Thoracic aorta (tissue), 2 donors: ENCODE data around the gene MAP7D3. TPM values are rescaled to one million over a fixed set of nuclear protein-coding genes. Genes with fewer than 3 reads are reported as not detected.
A peak's percentile ranks its signal among the peaks of the same experiment; 100 is the strongest.

Source experiments
- ATAC-seq: fragments of 150-250 bp; one replicate; pipeline ENCODE4 v1.8.0; 2017; ENCODE audit warnings: low read depth; ENCODE audit not compliant: insufficient number of reproducible peaks, low FRiP score
- DNase-seq: peaks from one replicate; pipeline ENCODE4 v3.0.0-alpha.2; 2020; ENCODE audit warnings: low spot score
- H3K27ac ChIP-seq, 2 donors: fragments of 200-600 bp; sonication (generic); 1 replicate in 1 of 2; 2 replicates in 1 of 2; pipeline ENCODE4 v1.5.1; 2016; ENCODE audit warnings: mild to moderate bottlenecking in 2 of 2, moderate library complexity in 2 of 2
- H3K27me3 ChIP-seq: fragments of 200-600 bp; sonication (generic); replicated peaks from 2 replicates; pipeline ENCODE4 v1.6.0; 2016; ENCODE audit warnings: mild to moderate bottlenecking; ENCODE audit not compliant: insufficient read depth
- H3K36me3 ChIP-seq: fragments of 200-600 bp; sonication (generic); one replicate; pipeline ENCODE4 v1.5.1; 2016
- H3K4me1 ChIP-seq, 2 donors: fragments of 200-600 bp; sonication (generic); 1 replicate in 1 of 2; 2 replicates in 1 of 2; pipeline versions ENCODE4 v1.5.1 to v1.6.0; 2016; ENCODE audit warnings: low read depth in 2 of 2, mild to moderate bottlenecking in 1 of 2; ENCODE audit not compliant: control insufficient read depth in 1 of 2
- H3K4me3 ChIP-seq: fragments of 200-600 bp; sonication (generic); 2 replicates; pipeline ENCODE4 v1.5.1; 2016; ENCODE audit warnings: mild to moderate bottlenecking
- H3K9me3 ChIP-seq: fragments of 200-600 bp; sonication (generic); 2 replicates; pipeline ENCODE4 v1.5.1; 2016
- total RNA-seq, 2 donors: library from RNA; depleted of rRNA; stranded (reverse); fragments of >200 nt; gene quantifications; one replicate each; pipeline versions ENCODE4 v1.1.0 to v1.2.3, GENCODE V29; 2016
- TF ChIP-seq, protein P1 (sequence below): fragments of 200-600 bp; sonication (generic); IDR thresholded peaks from one replicate; pipeline ENCODE4 v1.5.1; 2019; ENCODE audit warnings: antibody characterized with exemption

MAP7D3 gene
- total RNA-seq, 2 donors from 2014 or later, result 41.6 to 44.5 TPM

DNA sequence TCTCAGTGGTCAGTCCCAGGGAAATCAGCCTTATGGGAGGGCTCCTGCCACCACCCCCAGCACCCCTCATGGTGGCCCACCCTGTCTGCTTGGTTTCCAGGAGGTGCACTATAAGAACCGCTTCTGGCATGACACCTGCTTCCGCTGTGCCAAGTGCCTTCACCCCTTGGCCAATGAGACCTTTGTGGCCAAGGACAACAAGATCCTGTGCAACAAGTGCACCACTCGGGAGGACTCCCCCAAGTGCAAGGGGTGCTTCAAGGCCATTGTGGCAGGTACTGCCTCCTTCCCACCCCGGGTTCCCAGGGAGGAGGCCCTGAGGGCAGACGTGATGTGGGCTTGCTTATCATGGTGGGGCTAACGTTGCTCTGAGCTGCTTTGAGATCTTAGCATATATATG lies 44.3 kb downstream of the MAP7D3 start:
- DNase-seq (no peak), ATAC-seq (no peak)
- Histone ChIP-seq H3K36me3 (peaks cover 22% of the 10 kb centered on the region), H3K27me3 (no peaks in the 10 kb centered on the region), H3K9me3 (no peaks in the 10 kb centered on the region), H3K4me1 (peaks cover 23 to 73% of the 10 kb centered on the region in 2 donors), H3K27ac (peak overlapping the region; percentile 79 to 82), H3K4me3 (peak overlapping the region; percentile 46)
- TF ChIP-seq, protein P1, sequence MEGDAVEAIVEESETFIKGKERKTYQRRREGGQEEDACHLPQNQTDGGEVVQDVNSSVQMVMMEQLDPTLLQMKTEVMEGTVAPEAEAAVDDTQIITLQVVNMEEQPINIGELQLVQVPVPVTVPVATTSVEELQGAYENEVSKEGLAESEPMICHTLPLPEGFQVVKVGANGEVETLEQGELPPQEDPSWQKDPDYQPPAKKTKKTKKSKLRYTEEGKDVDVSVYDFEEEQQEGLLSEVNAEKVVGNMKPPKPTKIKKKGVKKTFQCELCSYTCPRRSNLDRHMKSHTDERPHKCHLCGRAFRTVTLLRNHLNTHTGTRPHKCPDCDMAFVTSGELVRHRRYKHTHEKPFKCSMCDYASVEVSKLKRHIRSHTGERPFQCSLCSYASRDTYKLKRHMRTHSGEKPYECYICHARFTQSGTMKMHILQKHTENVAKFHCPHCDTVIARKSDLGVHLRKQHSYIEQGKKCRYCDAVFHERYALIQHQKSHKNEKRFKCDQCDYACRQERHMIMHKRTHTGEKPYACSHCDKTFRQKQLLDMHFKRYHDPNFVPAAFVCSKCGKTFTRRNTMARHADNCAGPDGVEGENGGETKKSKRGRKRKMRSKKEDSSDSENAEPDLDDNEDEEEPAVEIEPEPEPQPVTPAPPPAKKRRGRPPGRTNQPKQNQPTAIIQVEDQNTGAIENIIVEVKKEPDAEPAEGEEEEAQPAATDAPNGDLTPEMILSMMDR, result no peak

DNA sequence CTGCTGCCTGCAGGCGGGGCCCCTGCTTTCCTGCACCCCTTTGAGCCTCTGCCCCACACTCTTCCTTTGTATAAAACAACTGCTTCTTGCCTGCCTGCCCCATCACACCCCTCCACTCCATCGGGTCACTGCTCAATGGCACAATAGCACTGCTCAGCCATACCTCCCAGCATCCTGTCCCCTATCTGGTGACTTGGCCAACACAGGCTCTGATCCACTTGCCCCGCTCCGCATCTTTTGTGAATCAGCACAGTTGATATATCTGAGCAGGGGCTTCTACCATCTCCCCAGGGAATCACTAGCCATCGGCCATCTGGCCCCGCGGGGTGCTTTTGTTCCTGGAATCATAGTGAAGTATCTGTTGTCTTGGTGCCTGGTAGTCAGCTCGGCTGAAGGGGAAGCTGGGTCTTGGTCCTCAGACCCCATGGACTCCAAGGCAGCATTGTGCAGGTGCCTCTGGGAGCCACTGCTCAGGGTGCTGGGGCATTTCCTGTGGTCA lies 45.3 kb downstream of the MAP7D3 start:
- H3K27me3 ChIP-seq, result no peaks in the 10 kb centered on the region
- peak overlapping the region; percentile 46 for H3K4me3 ChIP-seq
- H3K9me3 ChIP-seq, result no peaks in the 10 kb centered on the region
- H3K27ac ChIP-seq, result peak overlapping the region; percentile 79 to 82
- ATAC-seq, result no peak
- peaks cover 25 to 83% of the 10 kb centered on the region in 2 donors for H3K4me1 ChIP-seq
- peaks cover 22% of the 10 kb centered on the region for H3K36me3 ChIP-seq
- TF ChIP-seq, protein P1, result no peak
- no peak for DNase-seq

GRCh38 chrX:136204571-136204970 lies 46.6 kb downstream of the MAP7D3 start:
- Histone ChIP-seq H3K27me3 (no peaks in the 10 kb centered on the region), H3K36me3 (peaks cover 22% of the 10 kb centered on the region), H3K9me3 (no peaks in the 10 kb centered on the region), H3K4me3 (peak overlapping the region; percentile 46), H3K27ac (peak overlapping the region; percentile 79 to 82), H3K4me1 (peaks cover 25 to 88% of the 10 kb centered on the region in 2 donors)
- ATAC-seq (peak; percentile 41), DNase-seq (peak; percentile 25)
- TF ChIP-seq, protein P1, result no peak

DNA sequence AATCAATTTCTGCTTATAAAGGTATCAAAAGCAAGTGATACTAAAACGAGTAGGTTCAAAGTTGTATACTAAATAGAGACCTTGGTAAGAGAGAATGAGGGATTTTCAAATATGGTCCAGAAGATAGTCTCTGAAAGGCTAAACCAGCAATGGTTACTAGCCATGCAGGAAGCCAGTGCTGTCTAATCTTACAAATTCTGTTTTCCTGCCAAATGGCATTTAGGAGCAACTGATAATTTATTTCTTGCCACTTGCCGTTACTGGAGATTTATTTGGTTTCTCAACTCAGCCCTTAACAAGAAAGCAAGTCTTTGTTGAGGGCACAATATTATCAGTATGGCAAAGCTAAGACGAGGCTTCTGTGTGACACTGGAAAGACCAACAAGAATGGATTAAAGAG lies 47.2 kb downstream of the MAP7D3 start:
- DNase-seq (no peak), ATAC-seq (no peak)
- TF ChIP-seq, protein P1, result no peak
- H3K27me3 ChIP-seq, result no peaks in the 10 kb centered on the region
- H3K9me3 ChIP-seq, result no peaks in the 10 kb centered on the region
- H3K36me3 ChIP-seq, result peaks cover 22% of the 10 kb centered on the region
- H3K4me3 ChIP-seq, result peak overlapping the region; percentile 46
- H3K27ac ChIP-seq, result peak overlapping the region; percentile 79 to 82
- peaks cover 25 to 82% of the 10 kb centered on the region in 2 donors for H3K4me1 ChIP-seq

GRCh38 chrX:136203438-136203837 lies 47.8 kb downstream of the MAP7D3 start:
- DNase-seq, result no peak
- H3K4me3 ChIP-seq, result peak overlapping the region; percentile 46
- TF ChIP-seq, protein P1, result no peak
- no peak for ATAC-seq
- peaks cover 24 to 83% of the 10 kb centered on the region in 2 donors for H3K4me1 ChIP-seq
- peak overlapping the region; percentile 79 to 82 for H3K27ac ChIP-seq
- no peaks in the 10 kb centered on the region for H3K9me3 ChIP-seq
- H3K27me3 ChIP-seq, result no peaks in the 10 kb centered on the region
- H3K36me3 ChIP-seq, result peaks cover 21% of the 10 kb centered on the region
